IPS DF 4.7 (cell line): ENCODE results near the gene LY6G6F.

Source experiments
- DNase-seq: peaks from one replicate; pipeline ENCODE4 v3.0.0-alpha.2; 2013; ENCODE audit warnings: low spot score; ENCODE audit errors: extremely low read depth

LY6G6F gene

GRCh38 chr6:31739639-31740396 lies 33.2 kb downstream of the LY6G6F start, which contains the start of gene MSH5:
Gene MSH5 (plus strand): TSS chr6:31740005. CDS start chr6:31740467, 462 bp downstream.
- peak; percentile 97 for DNase-seq

GRCh38 chr6:31740397-31741223 lies 33.9 kb downstream of the LY6G6F start:
- no peak for DNase-seq

GRCh38 chr6:31741815-31742214 lies 35.1 kb downstream of the LY6G6F start:
- DNase-seq, result no peak

GRCh38 chr6:31742894-31743293 lies 36.2 kb downstream of the LY6G6F start:
- no peak for DNase-seq

GRCh38 chr6:31744422-31744821 lies 37.8 kb downstream of the LY6G6F start:
- DNase-seq, result no peak

- no peak for DNase-seq
These were observed 42.8 kb downstream of the LY6G6F start for GRCh38 chr6:31749301-31750036.

GRCh38 chr6:31750411-31751022 lies 43.9 kb downstream of the LY6G6F start:
- DNase-seq, result no peak

- DNase-seq, result no peak
These were observed 46.2 kb downstream of the LY6G6F start for GRCh38 chr6:31752739-31753319.

GRCh38 chr6:31758281-31758680 lies 51.6 kb downstream of the LY6G6F start:
- no peak for DNase-seq
